HUES6 (cell line): ENCODE measurements around the gene DIABLO.
A peak's percentile ranks its signal among the peaks of the same experiment; 100 is the strongest.
"Not testable (repeated sequence)": the region's sequence is repeated elsewhere in the genome, so short reads cannot be mapped to it uniquely, and the experiment has no call there.

Source experiments
- H3K27ac ChIP-seq: 2 replicates; pipeline ENCODE4 v1.7.0; 2013; ENCODE audit warnings: low read depth, mild to moderate bottlenecking, low read length, inconsistent platforms
- H3K27me3 ChIP-seq: 2 replicates; pipeline ENCODE4 v1.6.1; 2013; ENCODE audit warnings: low read length; ENCODE audit not compliant: control insufficient read depth, insufficient read depth
- H3K36me3 ChIP-seq: 2 replicates; pipeline ENCODE4 v1.6.1; 2013; ENCODE audit warnings: low read length; ENCODE audit not compliant: control insufficient read depth, insufficient read depth
- H3K4me1 ChIP-seq: 2 replicates; pipeline ENCODE4 v1.6.1; 2013; ENCODE audit warnings: low read length; ENCODE audit not compliant: control insufficient read depth, insufficient read depth
- H3K4me3 ChIP-seq: 2 replicates; pipeline ENCODE4 v1.5.1; 2013; ENCODE audit warnings: low read depth, low read length
- H3K9ac ChIP-seq: one replicate; pipeline ENCODE4 v1.6.1; 2013; ENCODE audit warnings: mild to moderate bottlenecking, low read length
- H3K9me3 ChIP-seq: 2 replicates; pipeline ENCODE4 v1.6.1; 2013; ENCODE audit warnings: low read depth, low read length; ENCODE audit not compliant: control insufficient read depth, insufficient read depth

DIABLO gene

GRCh38 chr12:122208073-122208820 is 17.6 kb downstream of the DIABLO start:
- Histone ChIP-seq H3K36me3 (peaks cover 62% of the 10 kb centered on the region), H3K9ac (no peak overlapping the region), H3K9me3 (no peaks in the 10 kb centered on the region)

DNA sequence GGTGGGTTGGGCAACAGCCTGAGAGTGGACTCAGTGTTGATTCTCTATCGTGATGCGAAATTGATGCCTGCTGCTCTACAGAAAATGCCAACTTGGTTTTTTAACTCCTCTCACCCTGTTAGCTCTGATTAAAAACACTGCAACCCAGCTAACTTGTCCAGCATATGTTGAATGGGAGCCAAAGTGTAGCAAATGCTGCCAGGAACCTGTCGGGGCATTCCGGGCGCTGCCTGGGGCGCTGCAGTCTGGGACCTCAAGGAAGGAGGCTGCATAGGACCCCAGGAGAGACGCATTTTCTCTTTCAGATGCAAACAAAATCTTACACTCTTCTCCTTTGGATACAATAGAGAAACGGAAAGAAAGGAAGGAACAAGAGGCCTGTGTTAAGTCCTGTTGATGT is 18.5 kb downstream of the DIABLO start:
- Histone ChIP-seq H3K27me3 (peaks cover 39% of the 10 kb centered on the region), H3K4me3 (no peak overlapping the region), H3K36me3 (peaks cover 54% of the 10 kb centered on the region), H3K9me3 (no peaks in the 10 kb centered on the region), H3K9ac (no peak overlapping the region), H3K4me1 (peaks cover 15% of the 10 kb centered on the region; the same call in 1 of the 2 replicates), H3K27ac (no peak overlapping the region)

More at GRCh38 chr12:122208073-122208820, 17.6 kb downstream of the DIABLO start:
- peaks cover 10% of the 10 kb centered on the region; the same call in 1 of the 2 replicates for H3K4me1 ChIP-seq
- peaks cover 30% of the 10 kb centered on the region for H3K27me3 ChIP-seq
- no peak overlapping the region; the same call in 1 of the 2 replicates for H3K27ac ChIP-seq
- no peak overlapping the region for H3K4me3 ChIP-seq

GRCh38 chr12:122206976-122207375 is 18.9 kb downstream of the DIABLO start:
- Histone ChIP-seq H3K4me3 (no peak overlapping the region), H3K9ac (no peak overlapping the region), H3K9me3 (no peaks in the 10 kb centered on the region), H3K36me3 (peaks cover 50% of the 10 kb centered on the region), H3K27me3 (peaks cover 43% of the 10 kb centered on the region), H3K27ac (no peak overlapping the region), H3K4me1 (peaks cover 15% of the 10 kb centered on the region; the same call in 1 of the 2 replicates)

- peaks cover 15% of the 10 kb centered on the region; the same call in 1 of the 2 replicates for H3K4me1 ChIP-seq
- H3K4me3 ChIP-seq = no peak overlapping the region
- peaks cover 43% of the 10 kb centered on the region for H3K36me3 ChIP-seq
- no peak overlapping the region for H3K9ac ChIP-seq
- H3K27ac ChIP-seq = no peak overlapping the region
- H3K27me3 ChIP-seq = peaks cover 49% of the 10 kb centered on the region
- no peaks in the 10 kb centered on the region for H3K9me3 ChIP-seq
Measured at GRCh38 chr12:122206111-122206881, 19.6 kb downstream of the DIABLO start.

DNA sequence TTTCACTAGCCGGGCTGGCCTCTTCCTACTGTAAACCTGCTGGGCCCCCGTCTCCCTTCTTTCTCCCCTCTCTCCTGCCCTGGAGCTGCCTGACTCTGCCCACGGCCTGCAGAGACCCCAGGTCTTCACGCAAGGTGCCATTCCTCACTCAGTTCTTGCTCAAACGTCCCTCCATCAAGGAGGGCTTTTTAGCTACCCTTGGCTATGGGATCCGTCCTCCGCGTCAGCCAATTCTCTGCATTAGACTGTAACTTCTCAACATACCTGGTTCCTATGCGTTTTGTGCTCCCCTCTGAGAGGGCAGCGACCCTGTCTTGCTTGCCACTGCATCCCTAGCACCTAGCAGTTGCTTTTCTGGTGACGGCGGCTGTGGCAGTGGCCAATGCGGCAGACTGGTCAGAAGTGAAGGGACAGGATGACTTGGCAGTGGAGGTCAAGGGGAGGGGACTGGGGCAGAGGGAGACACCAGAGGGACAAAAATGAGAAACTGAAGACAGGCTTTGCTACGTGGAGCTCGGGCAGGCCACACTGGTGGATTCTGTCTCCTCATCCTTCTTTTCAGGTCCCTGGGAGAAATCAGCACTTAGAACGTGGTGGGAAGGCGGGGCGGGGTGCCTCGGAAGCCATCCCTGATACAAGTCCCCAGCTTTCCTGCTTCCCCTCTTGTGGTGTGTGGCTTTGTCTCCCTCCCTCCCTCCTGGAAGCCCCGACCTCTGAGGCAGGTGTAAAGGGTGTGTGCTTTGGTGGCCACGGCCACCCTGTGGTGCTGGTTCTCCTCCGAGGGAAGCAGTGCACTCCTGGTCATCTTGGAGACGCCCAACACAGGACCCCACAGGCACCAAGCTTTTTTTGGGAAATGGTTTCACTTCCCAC is 20.6 kb downstream of the DIABLO start:
- Histone ChIP-seq H3K9me3 (no peaks in the 10 kb centered on the region), H3K36me3 (peaks cover 35% of the 10 kb centered on the region), H3K4me1 (peaks cover 15% of the 10 kb centered on the region; the same call in 1 of the 2 replicates), H3K27ac (no peak overlapping the region), H3K27me3 (peaks cover 51% of the 10 kb centered on the region), H3K9ac (no peak overlapping the region), H3K4me3 (no peak overlapping the region)

DNA sequence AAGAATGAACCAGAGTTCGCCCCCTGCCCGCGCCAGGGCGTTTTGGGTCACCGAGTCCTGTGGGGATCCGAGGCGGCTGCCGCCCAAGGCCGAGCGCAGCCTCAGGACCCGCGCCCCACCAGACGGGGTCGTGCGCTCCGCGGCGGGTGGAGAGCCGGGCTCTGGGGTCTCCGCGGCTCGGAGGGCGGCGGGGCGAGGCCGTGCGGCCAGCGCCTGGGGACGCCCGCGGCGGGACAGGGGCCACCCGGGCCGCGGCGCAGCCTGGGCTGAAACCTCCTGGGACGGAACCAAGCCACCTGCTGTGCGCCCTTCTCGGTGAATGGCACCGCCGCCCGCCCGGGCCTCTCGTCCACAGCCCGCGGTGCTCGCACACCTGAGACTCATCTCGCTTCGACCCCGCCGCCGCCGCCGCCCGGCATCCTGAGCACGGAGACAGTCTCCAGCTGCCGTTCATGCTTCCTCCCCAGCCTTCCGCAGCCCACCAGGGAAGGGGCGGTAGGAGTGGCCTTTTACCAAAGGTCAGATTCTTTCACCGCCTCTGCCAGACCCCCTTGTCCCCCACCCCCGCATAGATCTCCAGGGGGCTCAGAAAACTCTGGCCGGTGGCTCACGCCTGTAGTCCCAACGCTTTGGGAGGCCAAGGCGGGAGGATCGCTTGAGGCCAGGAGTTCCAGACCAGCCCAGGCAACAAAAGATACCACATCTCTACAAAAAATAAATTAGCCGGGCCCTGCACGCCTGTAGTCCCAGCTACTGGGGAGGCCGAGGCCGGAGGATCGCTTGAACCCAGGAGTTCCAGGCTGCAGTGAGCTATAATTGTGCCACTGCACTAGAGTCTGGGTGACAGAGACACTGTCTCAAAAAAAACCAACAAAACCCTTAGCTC is 21.4 kb downstream of the DIABLO start:
- H3K4me3 ChIP-seq = peak overlapping the region; percentile 68
- H3K9ac ChIP-seq = peak overlapping the region; percentile 51
- peaks cover 26% of the 10 kb centered on the region for H3K36me3 ChIP-seq

GRCh38 chr12:122203301-122204166 is 22.3 kb downstream of the DIABLO start, which contains the start of gene B3GNT4:
Gene B3GNT4 (plus strand): TSS chr12:122203709. CDS start chr12:122204619, 910 bp downstream.
- peak within 1 kb of the TSS; percentile 51 for H3K9ac ChIP-seq
- H3K27ac ChIP-seq = no peak within 1 kb of the TSS
- no peaks in the 10 kb centered on the region for H3K9me3 ChIP-seq
- H3K27me3 ChIP-seq = peaks cover 51% of the 10 kb centered on the region
- H3K4me1 ChIP-seq = peaks cover 15% of the 10 kb centered on the region; the same call in 1 of the 2 replicates
- peak within 1 kb of the TSS; percentile 68 for H3K4me3 ChIP-seq
- peaks cover 19% of the 10 kb centered on the region for H3K36me3 ChIP-seq

More for the DNA sequence above, 21.4 kb downstream of the DIABLO start:
- no peak overlapping the region for H3K27ac ChIP-seq
- H3K4me1 ChIP-seq = peaks cover 15% of the 10 kb centered on the region; the same call in 1 of the 2 replicates
- no peaks in the 10 kb centered on the region for H3K9me3 ChIP-seq
- H3K27me3 ChIP-seq = peaks cover 51% of the 10 kb centered on the region

- not testable (repeated sequence) for H3K27ac ChIP-seq, H3K9ac ChIP-seq, H3K9me3 ChIP-seq
- peak overlapping the region; percentile 68 for H3K4me3 ChIP-seq
- H3K4me1 ChIP-seq = peaks cover 10% of the 10 kb centered on the region; the same call in 1 of the 2 replicates
- H3K36me3 ChIP-seq = peaks cover 12% of the 10 kb centered on the region
- peaks cover 51% of the 10 kb centered on the region for H3K27me3 ChIP-seq
Measured at GRCh38 chr12:122202811-122203210, 23.0 kb downstream of the DIABLO start.

GRCh38 chr12:122202017-122202416 is 23.8 kb downstream of the DIABLO start:
- H3K4me1 ChIP-seq = peaks cover 8% of the 10 kb centered on the region; the same call in 1 of the 2 replicates
- peaks cover 51% of the 10 kb centered on the region for H3K27me3 ChIP-seq
- H3K27ac ChIP-seq = no peak overlapping the region
- no peak overlapping the region for H3K4me3 ChIP-seq
- no peak overlapping the region for H3K9ac ChIP-seq
- H3K9me3 ChIP-seq = no peaks in the 10 kb centered on the region
- H3K36me3 ChIP-seq = peaks cover 4% of the 10 kb centered on the region
